Activated naive CD4-positive, alpha-beta T cell treated with anti-CD3 and anti-CD28 coated beads, Interleukin-2, amount 50 U/mL, for 72 hours (primary cell): ENCODE data around the gene TMF1. TPM values are rescaled to one million over a fixed set of nuclear protein-coding genes. Genes with fewer than 3 reads are reported as not detected.

Experiments used
- ATAC-seq, 2 donors: fragments of 150-1000 bp; cut with Tn5 transposase; 2 replicates each; pipeline ENCODE4 v1.10.0; 2021; ENCODE audit warnings: mild to moderate bottlenecking in 2 of 2, moderate library complexity in 2 of 2
- DNase-seq, 2 donors: peaks; one replicate each; pipeline ENCODE4 v3.0.0; 2021 to 2022; ENCODE audit warnings: low spot score in 2 of 2
- H3K27ac Mint-ChIP-seq, 2 donors: one replicate each; pipeline ENCODE4 v1.8.0; 2022; ENCODE audit warnings: mild to moderate bottlenecking in 2 of 2, mixed read lengths in 2 of 2
- H3K36me3 Mint-ChIP-seq, 2 donors: one replicate each; pipeline ENCODE4 v1.8.0; 2022; ENCODE audit warnings: mixed read lengths in 2 of 2
- H3K9me3 Mint-ChIP-seq, 2 donors: one replicate each; pipeline ENCODE4 v1.8.0; 2022; ENCODE audit warnings: mixed read lengths in 2 of 2
- total RNA-seq, 2 donors: library from RNA; stranded (reverse); gene quantifications; one replicate each; pipeline ENCODE4 v1.2.3, GENCODE V29; 2022

TMF1 gene
- total RNA-seq, 2 donors from 2014 or later = 43.2 to 44.3 TPM

DNA sequence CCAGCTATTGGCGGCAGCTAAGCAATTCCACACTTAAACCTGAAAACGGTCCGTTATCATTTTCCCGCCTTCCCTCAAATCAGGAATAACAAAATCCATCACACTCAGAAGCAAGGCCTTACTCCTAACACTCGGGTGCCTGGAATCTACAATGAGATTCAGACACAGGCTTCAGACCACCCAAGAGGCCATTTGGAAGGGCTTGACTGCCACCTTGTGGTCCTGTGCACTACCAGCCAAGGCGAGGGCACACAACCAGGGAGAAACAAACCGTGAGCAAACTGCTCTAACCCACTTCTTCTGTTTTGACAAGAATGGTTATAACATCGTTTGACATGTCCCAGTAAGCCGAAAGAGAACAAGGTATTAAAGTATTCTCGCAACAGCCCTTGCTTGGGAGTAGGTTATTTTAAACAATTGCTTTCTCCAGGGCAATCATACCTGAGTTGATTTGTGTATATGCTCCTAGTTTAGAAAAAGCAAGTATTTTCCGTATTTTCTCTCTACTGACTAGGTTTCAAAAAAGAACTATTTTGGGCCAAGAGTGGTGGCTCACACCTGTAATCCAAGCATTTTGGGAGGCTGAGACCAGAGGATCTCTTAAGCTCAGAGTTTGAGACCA is 79.7 kb downstream of the TMF1 start:
- ATAC-seq (peak; percentile 37 to 69), DNase-seq (peak in 1 of 2 donors; percentile 32)

More for the DNA sequence above, 79.7 kb downstream of the TMF1 start:
- Mint-ChIP-seq H3K9me3 (no peaks in the 10 kb centered on the region), H3K36me3 (no peaks in the 10 kb centered on the region), H3K27ac (no peak overlapping the region)

Other genes with a start within 250 kb of the TMF1 start
- gene TAFA4, start 119.8 kb downstream of the TMF1 start, total RNA-seq = not detected
- gene EOGT, start 38.6 kb downstream of the TMF1 start, total RNA-seq = 10 to 100 TPM in 1 of 2 donors, 1 to 10 TPM in 1; 7.9 to 13.7 TPM
- 10 to 100 TPM; 79.6 to 89.3 TPM for gene UBA3, start 28.0 kb upstream of the TMF1 start, total RNA-seq
- gene ARL6IP5, start 32.6 kb upstream of the TMF1 start, total RNA-seq = 100 to 1,000 TPM in 1 of 2 donors, 10 to 100 TPM in 1; 73.5 to 108 TPM
- gene LMOD3, start 70.3 kb upstream of the TMF1 start, total RNA-seq = not detected